Trophoblast cell (in vitro differentiated cells and primary cell): ENCODE results near the gene SH3BP5L.
"Not testable (repeated sequence)": the region's sequence is repeated elsewhere in the genome, so short reads cannot be mapped to it uniquely, and the experiment has no call there.

Experiments used
- DNase-seq, 2 donors: peaks; one replicate each; pipeline ENCODE4 v3.0.0-alpha.2; 2016
- H2AFZ ChIP-seq: 2 replicates; pipeline ENCODE4 v1.6.1; 2013; ENCODE audit warnings: low read length, moderate library complexity, mild to moderate bottlenecking; ENCODE audit not compliant: insufficient read depth, poor library complexity
- H2AK5ac ChIP-seq: 2 replicates; pipeline ENCODE4 v1.6.1; 2013; ENCODE audit warnings: mild to moderate bottlenecking, low read length
- H2BK120ac ChIP-seq: 2 replicates; pipeline ENCODE4 v1.6.1; 2013; ENCODE audit warnings: low read length, mild to moderate bottlenecking, moderate library complexity; ENCODE audit not compliant: insufficient read depth, poor library complexity
- H2BK12ac ChIP-seq: 2 replicates; pipeline ENCODE4 v1.6.1; 2013; ENCODE audit warnings: mild to moderate bottlenecking, low read length, moderate library complexity
- H2BK5ac ChIP-seq: 2 replicates; pipeline ENCODE4 v1.6.1; 2013; ENCODE audit warnings: low read length, low read depth, moderate library complexity, mild to moderate bottlenecking; ENCODE audit not compliant: poor library complexity
- H3K14ac ChIP-seq: 2 replicates; pipeline ENCODE4 v1.6.1; 2013; ENCODE audit warnings: mild to moderate bottlenecking, low read length
- H3K18ac ChIP-seq: 2 replicates; pipeline ENCODE4 v1.6.1; 2013; ENCODE audit warnings: mild to moderate bottlenecking, low read length
- H3K23ac ChIP-seq: 2 replicates; pipeline ENCODE4 v1.6.1; 2013; ENCODE audit warnings: low read length
- H3K27ac ChIP-seq: 2 replicates; pipeline ENCODE4 v1.5.1; 2013; ENCODE audit warnings: low read depth, mild to moderate bottlenecking, inconsistent platforms, low read length, moderate library complexity
- H3K27me3 ChIP-seq: 2 replicates; pipeline ENCODE4 v1.6.1; 2013; ENCODE audit warnings: inconsistent platforms, mild to moderate bottlenecking, low read length, moderate library complexity; ENCODE audit not compliant: insufficient read depth
- H3K36me3 ChIP-seq, 2 experiments: 1 replicate in 1 of 2; 2 replicates in 1 of 2; pipeline ENCODE4 v1.6.1; 2013; ENCODE audit warnings: low read length in 2 of 2, mild to moderate bottlenecking in 2 of 2, moderate library complexity in 1 of 2; ENCODE audit not compliant: insufficient read depth in 2 of 2, control insufficient read depth in 1 of 2
- H3K4ac ChIP-seq: 2 replicates; pipeline ENCODE4 v1.6.1; 2013; ENCODE audit warnings: low read depth, mild to moderate bottlenecking, low read length, moderate library complexity
- H3K4me1 ChIP-seq, 2 experiments: 1 replicate in 1 of 2; 2 replicates in 1 of 2; pipeline ENCODE4 v1.6.1; 2013; ENCODE audit warnings: low read length in 2 of 2, mild to moderate bottlenecking in 2 of 2, moderate library complexity in 1 of 2; ENCODE audit not compliant: insufficient read depth in 2 of 2, control insufficient read depth in 1 of 2
- H3K4me2 ChIP-seq: 2 replicates; pipeline ENCODE4 v1.6.1; 2013; ENCODE audit warnings: inconsistent platforms, mild to moderate bottlenecking, low read length, moderate library complexity
- H3K4me3 ChIP-seq: 2 replicates; pipeline ENCODE4 v1.5.1; 2013; ENCODE audit warnings: mild to moderate bottlenecking, low read depth, low read length, inconsistent platforms
- H3K79me1 ChIP-seq: one replicate; pipeline ENCODE4 v1.6.1; 2013; ENCODE audit warnings: low read length
- H3K79me2 ChIP-seq: 2 replicates; pipeline ENCODE4 v1.6.1; 2013; ENCODE audit warnings: low read length, mild to moderate bottlenecking; ENCODE audit not compliant: control insufficient read depth, insufficient read depth, poor library complexity
- H3K9ac ChIP-seq: 2 replicates; pipeline ENCODE4 v1.6.1; 2013; ENCODE audit warnings: mild to moderate bottlenecking, low read length
- H3K9me3 ChIP-seq: 2 replicates; pipeline ENCODE4 v1.6.1; 2013; ENCODE audit warnings: low read depth, mild to moderate bottlenecking, control low read depth, inconsistent platforms, low read length; ENCODE audit not compliant: insufficient read depth
- H4K12ac ChIP-seq: 2 replicates; pipeline ENCODE4 v1.6.1; 2013; ENCODE audit warnings: low read depth, mild to moderate bottlenecking, low read length, moderate library complexity
- H4K8ac ChIP-seq: 2 replicates; pipeline ENCODE4 v1.6.1; 2013; ENCODE audit warnings: low read depth, mild to moderate bottlenecking, low read length, moderate library complexity
- H4K91ac ChIP-seq: one replicate; pipeline ENCODE4 v1.6.1; 2013; ENCODE audit warnings: low read depth, mild to moderate bottlenecking, low read length, moderate library complexity
- WGBS: extraction: QIAGEN DNeasy Blood & Tissue Kit; methylation state at CpG from one replicate; pipeline ENCODE4 v1.1.7; 2013; ENCODE audit warnings: missing lambda C conversion rate; ENCODE audit not compliant: insufficient read length, insufficient coverage; ENCODE audit errors: extremely low coverage; 5-methylcytosine and 5-hydroxymethylcytosine counted together

The SH3BP5L gene

DNA sequence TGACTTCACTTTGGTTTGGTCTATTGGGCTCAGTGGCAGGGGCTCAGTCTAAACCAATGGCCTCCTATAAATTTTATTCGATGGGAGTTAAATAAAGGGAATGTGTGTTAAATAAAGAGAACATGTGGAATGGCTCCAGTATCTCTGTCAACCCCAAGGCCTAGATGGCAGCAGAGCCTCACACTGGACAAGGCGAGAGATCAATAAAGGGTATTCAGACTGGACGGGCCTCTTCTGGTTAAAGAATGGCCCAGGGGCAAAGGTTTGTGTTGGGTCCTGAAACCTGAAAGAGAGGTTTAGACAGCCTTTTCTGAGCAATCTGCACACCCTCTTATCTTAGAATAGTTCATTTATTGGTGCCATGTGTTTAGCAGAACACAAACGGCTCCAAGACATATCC lies 34.7 kb downstream of the SH3BP5L start:
- Histone ChIP-seq H3K4me1 (no peaks in the 10 kb centered on the region), H3K4me2 (no peak overlapping the region), H4K91ac (no peak overlapping the region), H3K14ac (no peak overlapping the region), H3K9ac (no peak overlapping the region), H2AFZ (no peak overlapping the region), H2BK120ac (no peak overlapping the region), H3K79me1 (no peaks in the 10 kb centered on the region), H3K36me3 (no peaks in the 10 kb centered on the region), H3K9me3 (peaks cover 26% of the 10 kb centered on the region), H3K79me2 (no peaks in the 10 kb centered on the region), H3K27me3 (no peaks in the 10 kb centered on the region), H4K12ac (no peak overlapping the region), H3K4me3 (no peak overlapping the region), H3K4ac (no peak overlapping the region), H4K8ac (no peak overlapping the region), H3K27ac (no peak overlapping the region), H3K23ac (no peak overlapping the region), H2AK5ac (no peak overlapping the region), H2BK12ac (no peak overlapping the region), H3K18ac (no peak overlapping the region), H2BK5ac (no peak overlapping the region)
- WGBS, result no CpG with 5 or more reads among the region's 4 CpGs
- DNase-seq, result no peak

DNA sequence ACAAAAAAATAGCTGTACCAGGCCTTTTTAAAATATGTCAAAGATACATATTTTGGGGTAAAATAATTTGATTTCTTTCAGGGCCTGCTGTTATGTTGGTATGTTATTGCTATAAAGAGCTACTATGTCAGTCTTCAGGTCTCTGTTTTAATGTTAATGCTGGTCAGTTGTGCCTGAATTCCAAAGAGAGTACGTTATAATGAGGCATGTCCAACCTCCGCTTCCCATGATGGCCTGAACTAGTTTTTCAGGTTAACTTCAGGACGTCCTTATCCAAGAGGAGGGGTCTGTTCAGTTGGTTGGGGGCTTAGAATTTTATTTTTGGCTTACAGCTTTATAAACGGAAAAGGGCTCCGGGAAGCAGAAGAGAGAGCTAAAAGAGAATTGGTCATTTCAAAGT lies 35.3 kb downstream of the SH3BP5L start:
- Histone ChIP-seq H3K9me3 (peaks cover 23% of the 10 kb centered on the region), H4K91ac (no peak overlapping the region), H4K12ac (no peak overlapping the region), H2BK120ac (no peak overlapping the region), H3K4ac (no peak overlapping the region), H3K9ac (no peak overlapping the region), H3K18ac (no peak overlapping the region), H2AFZ (no peak overlapping the region), H3K4me3 (no peak overlapping the region), H4K8ac (no peak overlapping the region), H2AK5ac (no peak overlapping the region), H2BK5ac (no peak overlapping the region), H3K27me3 (no peaks in the 10 kb centered on the region), H3K36me3 (no peaks in the 10 kb centered on the region), H2BK12ac (no peak overlapping the region), H3K23ac (no peak overlapping the region), H3K14ac (no peak overlapping the region), H3K4me1 (no peaks in the 10 kb centered on the region), H3K4me2 (no peak overlapping the region), H3K79me2 (no peaks in the 10 kb centered on the region), H3K79me1 (no peaks in the 10 kb centered on the region), H3K27ac (no peak overlapping the region)
- WGBS, result no CpG with 5 or more reads among the region's 5 CpGs
- DNase-seq, result peak; percentile 64 to 73

DNA sequence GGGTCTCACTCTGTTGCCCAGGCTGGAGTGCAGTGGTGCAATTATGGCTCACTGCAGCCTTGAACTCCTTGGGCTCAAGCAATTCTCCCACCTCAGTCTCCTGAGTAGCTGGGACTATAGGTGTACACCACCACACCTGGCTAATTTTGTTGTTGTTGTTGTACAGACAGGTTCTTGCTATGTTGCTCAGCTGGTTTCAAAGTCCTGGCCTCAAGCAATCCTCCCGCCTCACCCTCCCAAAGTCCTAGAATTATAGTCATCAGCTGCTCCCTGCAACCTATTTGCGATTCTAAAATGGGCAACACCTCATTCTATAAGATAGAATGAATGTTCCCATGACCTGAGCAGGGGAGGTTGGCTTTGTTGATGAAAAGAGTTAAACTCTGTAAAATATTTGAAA lies 36.4 kb downstream of the SH3BP5L start:
- H3K27me3 ChIP-seq, result not testable (repeated sequence)
- H3K9me3 ChIP-seq, result peaks cover 26% of the 10 kb centered on the region

DNA sequence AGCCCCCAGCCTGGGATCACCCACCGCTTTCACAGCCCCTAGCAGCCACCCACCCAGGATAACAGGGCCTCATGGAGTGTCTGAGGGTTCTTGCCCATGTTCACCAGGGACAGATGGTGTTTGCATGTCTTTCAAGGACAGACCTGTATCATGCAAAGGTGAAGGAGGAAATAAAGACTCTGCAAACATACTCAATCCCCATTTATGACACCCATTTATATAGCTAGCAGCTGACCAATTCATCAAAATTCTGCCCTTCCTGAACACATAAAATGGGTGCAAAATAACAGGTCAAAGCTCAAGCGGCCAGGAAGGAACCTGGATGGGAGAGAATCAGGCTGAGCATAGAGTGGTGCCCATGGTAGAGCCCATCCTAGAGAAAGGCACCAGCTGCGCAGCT lies 37.4 kb downstream of the SH3BP5L start:
- H3K23ac ChIP-seq, result no peak overlapping the region
- no peaks in the 10 kb centered on the region for H3K79me2 ChIP-seq
- no peak overlapping the region for H3K18ac ChIP-seq
- H3K36me3 ChIP-seq, result no peaks in the 10 kb centered on the region
- no peak overlapping the region for H3K14ac ChIP-seq
- H3K9me3 ChIP-seq, result peaks cover 34% of the 10 kb centered on the region
- H3K27ac ChIP-seq, result no peak overlapping the region
- no peaks in the 10 kb centered on the region for H3K27me3 ChIP-seq
- no peak overlapping the region for H2BK12ac ChIP-seq
- WGBS, result no CpG with 5 or more reads among the region's 3 CpGs
- H4K12ac ChIP-seq, result no peak overlapping the region
- no peak overlapping the region for H2AFZ ChIP-seq
- no peaks in the 10 kb centered on the region for H3K4me1 ChIP-seq
- no peak overlapping the region for H3K4ac ChIP-seq
- H3K9ac ChIP-seq, result no peak overlapping the region
- no peak overlapping the region for H4K91ac ChIP-seq
- H4K8ac ChIP-seq, result no peak overlapping the region
- no peak overlapping the region for H2BK120ac ChIP-seq
- no peak for DNase-seq
- H3K4me3 ChIP-seq, result no peak overlapping the region
- H3K4me2 ChIP-seq, result no peak overlapping the region
- no peak overlapping the region for H2AK5ac ChIP-seq
- no peaks in the 10 kb centered on the region for H3K79me1 ChIP-seq
- H2BK5ac ChIP-seq, result no peak overlapping the region

More for the DNA sequence above, 36.4 kb downstream of the SH3BP5L start:
- not testable (repeated sequence) for H3K9ac ChIP-seq, H3K4me1 ChIP-seq, H3K4me3 ChIP-seq, H2BK120ac ChIP-seq, H4K12ac ChIP-seq, H3K23ac ChIP-seq, H3K36me3 ChIP-seq, H2AFZ ChIP-seq, H3K14ac ChIP-seq, H3K79me1 ChIP-seq, H3K27ac ChIP-seq, H3K79me2 ChIP-seq, H4K8ac ChIP-seq, H2BK12ac ChIP-seq, H2BK5ac ChIP-seq, H4K91ac ChIP-seq, H2AK5ac ChIP-seq, H3K18ac ChIP-seq, H3K4me2 ChIP-seq, H3K4ac ChIP-seq
- WGBS, result no CpG with 5 or more reads among the region's 2 CpGs
- DNase-seq, result peak; percentile 84 to 89
